Erythroblast (primary cell): ENCODE data around the gene PHF1.
A peak's percentile ranks its signal among the peaks of the same experiment; 100 is the strongest.

Experiments used
- DNase-seq, 2 experiments: peaks; one replicate each; lab custom pipeline; 2025; lab: John Stamatoyannopoulos, UW
- GATA1 ChIP-seq: IDR thresholded peaks from 2 replicates; pipeline ENCODE4 v1.6.1; 2011; ENCODE audit warnings: low read depth, mild to moderate bottlenecking, control low read depth, low read length, moderate library complexity
- POLR2A ChIP-seq: IDR thresholded peaks from 2 replicates; pipeline ENCODE4 v1.6.1; 2011; ENCODE audit warnings: mild to moderate bottlenecking, low read length

PHF1 gene

GRCh38 chr6:33428966-33429749 lies 18.3 kb downstream of the PHF1 start:
- TF ChIP-seq POLR2A (no peak), GATA1 (no peak)
- no peak for DNase-seq

- DNase-seq = no peak
- TF ChIP-seq GATA1 (no peak), POLR2A (no peak)
Measured at GRCh38 chr6:33429750-33430052, 18.9 kb downstream of the PHF1 start.

- no peak for DNase-seq
- TF ChIP-seq POLR2A = no peak
- no peak for TF ChIP-seq GATA1
Measured at GRCh38 chr6:33430334-33430733, 19.5 kb downstream of the PHF1 start.

GRCh38 chr6:33430991-33431879 lies 20.4 kb downstream of the PHF1 start:
- no peak for TF ChIP-seq POLR2A
- peak; percentile 75 to 80 for DNase-seq

GRCh38 chr6:33431880-33432541 lies 21.2 kb downstream of the PHF1 start:
- TF ChIP-seq POLR2A = no peak
- no peak for TF ChIP-seq GATA1
- DNase-seq = no peak

DNA sequence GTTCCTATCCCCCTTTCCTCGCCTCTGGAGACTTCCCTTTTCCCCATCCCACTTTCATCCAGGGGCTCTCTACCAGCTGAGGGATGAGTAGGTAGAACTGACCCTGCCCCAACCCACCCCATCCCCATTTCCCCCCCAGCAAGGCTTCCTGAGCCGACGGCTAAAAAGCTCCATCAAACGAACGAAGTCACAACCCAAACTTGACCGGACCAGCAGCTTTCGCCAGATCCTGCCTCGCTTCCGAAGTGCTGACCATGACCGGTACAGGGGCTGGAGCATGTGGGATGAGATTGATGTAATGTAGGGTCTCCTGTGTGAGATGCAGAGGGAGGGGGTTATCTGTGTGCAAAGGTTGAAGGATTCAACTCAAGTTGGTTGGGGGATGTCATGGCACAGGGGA lies 21.7 kb downstream of the PHF1 start:
- no peak for DNase-seq
- TF ChIP-seq GATA1 = no peak
- TF ChIP-seq POLR2A = no peak

GRCh38 chr6:33433001-33433543 lies 22.3 kb downstream of the PHF1 start:
- DNase-seq = no peak
- TF ChIP-seq POLR2A (no peak), GATA1 (no peak)

DNA sequence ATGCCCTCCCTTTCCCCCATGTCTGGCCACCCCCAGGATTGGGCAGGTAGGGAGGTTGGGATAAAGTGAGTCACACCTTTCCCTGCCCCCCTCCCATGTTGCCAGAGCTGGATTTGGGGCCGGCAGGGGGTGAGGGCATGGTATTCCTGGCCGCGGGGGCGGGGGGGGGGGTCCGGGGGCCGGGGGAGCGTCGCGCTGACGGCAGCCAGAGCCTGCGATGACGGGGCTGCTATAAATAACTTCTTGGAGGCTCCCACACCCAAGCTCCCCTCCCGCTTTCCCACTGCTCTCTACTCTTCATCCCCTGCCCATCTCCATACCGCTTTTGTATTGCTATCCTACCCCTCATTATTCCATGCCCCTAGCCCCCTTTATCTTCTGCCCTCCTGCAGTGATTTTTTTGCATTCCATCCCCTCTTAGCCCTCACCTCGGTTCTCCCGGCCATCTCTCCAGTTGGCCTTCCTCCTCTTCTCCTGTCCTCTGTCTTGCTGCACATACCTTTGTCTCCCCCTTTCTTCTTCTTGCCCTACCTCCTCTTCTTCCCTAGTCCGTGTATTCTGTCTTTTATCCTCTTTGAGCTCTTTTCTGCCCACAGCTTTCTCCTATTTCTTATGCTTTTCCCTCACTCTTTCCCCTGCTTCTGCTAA lies 22.9 kb downstream of the PHF1 start:
- DNase-seq = no peak
- TF ChIP-seq GATA1 (no peak), POLR2A (no peak)

GRCh38 chr6:33434961-33435360 lies 24.1 kb downstream of the PHF1 start:
- no peak for DNase-seq
- TF ChIP-seq GATA1 (no peak), POLR2A (no peak)

GRCh38 chr6:33437666-33438065 lies 26.9 kb downstream of the PHF1 start:
- TF ChIP-seq GATA1 (no peak), POLR2A (no peak)
- no peak for DNase-seq

- TF ChIP-seq GATA1 = no peak
- TF ChIP-seq POLR2A = no peak
- peak; percentile 53 to 67 for DNase-seq
Measured at GRCh38 chr6:33438978-33439594, 28.3 kb downstream of the PHF1 start.

DNA sequence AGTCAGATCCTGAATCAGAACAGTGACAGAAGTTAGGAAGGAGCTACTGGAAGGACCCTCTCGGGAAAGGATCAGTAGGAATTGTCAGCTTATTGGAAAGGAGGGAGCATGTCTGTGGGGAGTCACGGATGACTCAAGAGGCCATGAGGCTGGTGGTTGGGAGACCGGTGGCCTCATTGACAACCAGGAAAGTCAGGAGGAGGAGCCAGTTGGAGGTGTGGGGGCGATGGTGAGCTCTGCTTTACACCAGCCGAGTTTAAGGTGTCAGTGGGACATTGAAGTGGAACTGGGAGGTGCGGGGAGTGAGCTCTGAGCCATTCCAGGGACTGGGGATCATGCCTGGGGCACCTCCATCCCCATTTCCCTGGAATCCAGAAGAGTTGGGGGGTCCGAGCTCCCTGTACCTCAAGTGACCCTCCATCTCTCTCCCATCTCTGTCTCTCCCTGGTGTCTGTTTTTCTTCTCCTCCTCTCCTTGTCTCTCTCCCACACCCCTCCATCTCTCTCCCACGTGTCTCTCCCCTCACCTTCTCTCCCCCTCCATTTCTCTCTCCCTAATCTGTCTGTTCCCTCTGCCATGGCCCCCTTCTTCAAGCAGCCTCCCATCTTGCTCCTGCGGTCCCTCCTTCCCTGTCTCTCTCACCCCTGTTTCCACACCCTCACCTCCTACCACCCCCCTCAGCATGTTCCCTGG lies 29.3 kb downstream of the PHF1 start:
- TF ChIP-seq POLR2A (no peak), GATA1 (no peak)
- DNase-seq = no peak
